RWPE2 (cell line): ENCODE data around the gene P4HB.

Experiments
- ATAC-seq: fragments of 200-7000 bp; cut with Tn5 transposase; 3 replicates; pipeline ENCODE4 v1.9.1; 2021; ENCODE audit warnings: low read depth
- DNase-seq: peaks from one replicate; pipeline ENCODE4 v3.0.0-alpha.2; 2020; ENCODE audit warnings: low spot score
- H3K27ac ChIP-seq: fragments of 450-650 bp; 2 replicates; pipeline ENCODE4 v1.5.1; 2017; ENCODE audit warnings: mild to moderate bottlenecking; ENCODE audit not compliant: poor library complexity, severe bottlenecking
- H3K27me3 ChIP-seq: fragments of 250-450 bp; sonication (Bioruptor Pico); 2 replicates; pipeline ENCODE4 v1.5.1; 2021; ENCODE audit warnings: mild to moderate bottlenecking, moderate library complexity; ENCODE audit not compliant: insufficient read depth, poor library complexity, severe bottlenecking
- H3K36me3 ChIP-seq: fragments of 250-450 bp; sonication (Bioruptor Pico); 2 replicates; pipeline ENCODE4 v1.5.1; 2020; ENCODE audit warnings: low read depth, mild to moderate bottlenecking, moderate library complexity
- H3K4me1 ChIP-seq: fragments of 250-450 bp; sonication (Bioruptor Pico); 2 replicates; pipeline ENCODE4 v1.5.1; 2021; ENCODE audit warnings: mild to moderate bottlenecking, moderate library complexity; ENCODE audit not compliant: insufficient read depth, poor library complexity, severe bottlenecking
- H3K4me3 ChIP-seq: fragments of 250-450 bp; sonication (Bioruptor Pico); 2 replicates; pipeline ENCODE4 v1.5.1; 2021; ENCODE audit warnings: mild to moderate bottlenecking, moderate library complexity; ENCODE audit not compliant: severe bottlenecking
- H3K9me3 ChIP-seq: fragments of 250-450 bp; sonication (Bioruptor Pico); 2 replicates; pipeline ENCODE4 v1.5.1; 2021; ENCODE audit warnings: mild to moderate bottlenecking, moderate library complexity; ENCODE audit not compliant: severe bottlenecking
- TF ChIP-seq, protein P1 (sequence below): fragments of 450-650 bp; IDR thresholded peaks from one replicate; pipeline ENCODE4 v1.5.1; 2017; ENCODE audit warnings: mild to moderate bottlenecking, moderate library complexity; ENCODE audit not compliant: poor library complexity, severe bottlenecking

Gene P4HB

DNA sequence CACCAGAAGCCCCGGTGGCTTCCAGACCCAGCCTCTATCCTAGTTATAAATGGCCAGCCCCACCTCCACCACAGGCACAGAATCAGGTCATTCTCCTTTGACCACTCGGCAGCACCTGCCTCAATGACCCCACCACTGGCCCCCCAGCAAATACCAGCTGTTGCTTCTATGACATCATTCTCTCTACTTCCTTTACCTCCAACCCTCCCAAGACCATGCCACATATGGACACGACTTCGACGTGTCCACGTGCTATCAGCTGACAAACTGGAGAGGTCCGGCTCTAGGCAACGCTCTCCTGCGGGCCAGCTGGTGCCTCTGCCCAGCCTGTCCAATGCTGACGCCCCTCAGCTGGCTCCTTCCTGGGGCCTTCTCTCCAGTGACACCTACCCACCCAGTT is 25.1 kb upstream of the P4HB start:
- ATAC-seq (no peak), DNase-seq (no peak)
- Histone ChIP-seq H3K27ac (no peak overlapping the region), H3K4me3 (no peak overlapping the region), H3K4me1 (peaks cover 4% of the 10 kb centered on the region), H3K9me3 (no peaks in the 10 kb centered on the region), H3K27me3 (no peaks in the 10 kb centered on the region), H3K36me3 (peaks cover 94% of the 10 kb centered on the region)
- TF ChIP-seq, protein P1, sequence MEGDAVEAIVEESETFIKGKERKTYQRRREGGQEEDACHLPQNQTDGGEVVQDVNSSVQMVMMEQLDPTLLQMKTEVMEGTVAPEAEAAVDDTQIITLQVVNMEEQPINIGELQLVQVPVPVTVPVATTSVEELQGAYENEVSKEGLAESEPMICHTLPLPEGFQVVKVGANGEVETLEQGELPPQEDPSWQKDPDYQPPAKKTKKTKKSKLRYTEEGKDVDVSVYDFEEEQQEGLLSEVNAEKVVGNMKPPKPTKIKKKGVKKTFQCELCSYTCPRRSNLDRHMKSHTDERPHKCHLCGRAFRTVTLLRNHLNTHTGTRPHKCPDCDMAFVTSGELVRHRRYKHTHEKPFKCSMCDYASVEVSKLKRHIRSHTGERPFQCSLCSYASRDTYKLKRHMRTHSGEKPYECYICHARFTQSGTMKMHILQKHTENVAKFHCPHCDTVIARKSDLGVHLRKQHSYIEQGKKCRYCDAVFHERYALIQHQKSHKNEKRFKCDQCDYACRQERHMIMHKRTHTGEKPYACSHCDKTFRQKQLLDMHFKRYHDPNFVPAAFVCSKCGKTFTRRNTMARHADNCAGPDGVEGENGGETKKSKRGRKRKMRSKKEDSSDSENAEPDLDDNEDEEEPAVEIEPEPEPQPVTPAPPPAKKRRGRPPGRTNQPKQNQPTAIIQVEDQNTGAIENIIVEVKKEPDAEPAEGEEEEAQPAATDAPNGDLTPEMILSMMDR, result no peak

DNA sequence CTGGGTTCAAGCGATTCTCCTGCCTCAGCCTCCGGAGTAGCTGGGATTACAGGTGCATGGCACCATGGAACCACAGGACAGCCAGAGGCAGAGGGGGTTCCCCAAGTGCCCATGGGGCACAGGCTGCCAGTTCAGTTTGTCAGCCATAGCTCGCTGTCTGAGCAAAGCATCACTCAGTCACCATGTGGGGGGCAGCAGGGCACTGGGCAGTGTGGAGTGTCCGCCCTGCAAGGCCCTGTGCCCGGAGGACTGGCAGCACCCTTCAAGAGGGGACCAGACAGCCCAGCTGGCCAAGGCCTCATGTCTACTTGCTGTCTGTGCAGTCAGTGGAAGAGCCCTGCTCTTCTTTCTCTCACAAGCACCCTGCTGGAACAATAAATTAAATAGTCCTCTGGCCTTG is 24.6 kb upstream of the P4HB start:
- H3K4me1 ChIP-seq, result peaks cover under 1% of the 10 kb centered on the region

DNA sequence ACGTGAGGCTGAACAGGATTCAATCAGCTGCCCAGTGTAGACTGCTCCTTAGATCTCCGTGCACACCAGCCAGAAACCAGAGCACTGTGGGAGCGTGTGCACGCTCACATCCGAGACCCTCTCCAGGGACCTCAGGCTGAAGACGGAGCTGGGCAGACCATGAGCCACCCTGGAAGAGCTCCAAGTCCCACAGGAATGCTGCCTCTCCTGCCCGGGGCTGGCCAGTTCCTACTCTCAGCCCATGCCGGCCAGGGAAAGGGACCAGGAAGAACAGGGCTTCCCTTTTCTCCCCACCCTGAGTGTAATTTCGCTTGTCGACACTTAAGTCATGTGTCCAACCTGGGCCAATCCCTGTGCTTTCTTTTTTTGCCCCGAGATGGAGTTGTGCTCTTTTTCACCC is 24.2 kb upstream of the P4HB start:
- Histone ChIP-seq H3K9me3 (no peaks in the 10 kb centered on the region), H3K27ac (no peak overlapping the region), H3K36me3 (peaks cover 94% of the 10 kb centered on the region), H3K4me1 (no peaks in the 10 kb centered on the region), H3K4me3 (no peak overlapping the region), H3K27me3 (no peaks in the 10 kb centered on the region)
- TF ChIP-seq, protein P1, result no peak
- no peak for DNase-seq
- peak; percentile 24 for ATAC-seq

More for the DNA sequence above, 24.6 kb upstream of the P4HB start:
- H3K36me3 ChIP-seq, result peaks cover 94% of the 10 kb centered on the region
- TF ChIP-seq, protein P1, result no peak
- DNase-seq (no peak), ATAC-seq (no peak)
- no peaks in the 10 kb centered on the region for H3K27me3 ChIP-seq
- H3K9me3 ChIP-seq, result no peaks in the 10 kb centered on the region
- no peak overlapping the region for H3K27ac ChIP-seq
- H3K4me3 ChIP-seq, result no peak overlapping the region

DNA sequence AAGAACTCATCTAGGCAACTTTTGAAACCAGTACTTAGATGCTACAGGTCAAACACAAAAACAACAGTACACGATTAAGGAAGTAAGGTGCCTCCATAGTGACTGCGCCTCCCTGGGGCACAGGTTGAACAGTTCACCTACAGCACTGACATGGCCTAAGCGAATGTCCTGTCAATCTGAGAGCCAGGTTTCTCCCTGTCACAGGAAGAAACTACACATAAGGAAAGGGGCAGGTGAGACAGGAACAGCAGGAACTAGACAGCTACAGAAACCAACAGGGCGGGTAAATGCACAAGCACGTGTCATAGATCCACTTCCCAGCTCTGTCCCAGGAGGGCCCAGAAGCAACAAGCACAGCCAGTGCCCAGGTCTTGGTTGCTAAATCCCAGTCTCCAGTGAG is 18.8 kb upstream of the P4HB start:
- Histone ChIP-seq H3K4me1 (no peaks in the 10 kb centered on the region), H3K9me3 (no peaks in the 10 kb centered on the region), H3K27ac (no peak overlapping the region), H3K4me3 (no peak overlapping the region), H3K27me3 (no peaks in the 10 kb centered on the region), H3K36me3 (peaks cover 63% of the 10 kb centered on the region)
- ATAC-seq (peak; percentile 33; the same call in 1 of the 3 replicates), DNase-seq (no peak)
- TF ChIP-seq, protein P1, result no peak

DNA sequence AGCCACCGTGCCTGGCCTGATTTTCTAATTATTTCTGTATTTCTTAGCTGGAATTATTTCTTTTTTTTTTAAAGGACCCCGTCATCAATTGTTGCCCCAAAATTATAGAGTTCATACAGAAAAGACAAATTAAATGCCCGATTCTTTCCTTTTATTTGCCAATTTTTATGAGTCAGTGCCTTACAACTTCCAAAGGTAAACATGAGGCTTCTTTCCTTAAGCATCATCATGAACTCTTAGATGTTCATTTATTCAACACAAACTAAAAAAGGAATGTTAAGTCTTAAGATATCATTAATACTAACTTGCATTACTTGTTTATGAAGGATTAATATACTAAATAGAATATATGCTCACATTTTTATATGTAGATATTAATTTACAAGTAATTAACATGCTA is 18.0 kb upstream of the P4HB start:
- Histone ChIP-seq H3K36me3 (peaks cover 55% of the 10 kb centered on the region), H3K9me3 (no peaks in the 10 kb centered on the region), H3K4me3 (no peak overlapping the region), H3K27me3 (no peaks in the 10 kb centered on the region), H3K27ac (no peak overlapping the region), H3K4me1 (no peaks in the 10 kb centered on the region)
- no peak for DNase-seq
- no peak for ATAC-seq
- TF ChIP-seq, protein P1, result no peak
